ENCODE data around the gene CDKN2B.

GRCh38 chr9:21968331-21969010, 40.6 kb downstream of the CDKN2B start:
- TF ChIP-seq TAF1 (IDR thresholded peaks at IDR 0.05; ENCODE audit: borderline replicate concordance, low read depth, low read length) = no peak
- TF ChIP-seq POLR2A (IDR thresholded peaks at IDR 0.05; ENCODE audit: low read depth, low read length) = no peak
- TF ChIP-seq POLR2AphosphoS5 (IDR thresholded peaks at IDR 0.05; ENCODE audit: low read depth, low read length) = no peak
